ENCODE data around the gene PSPN.
"Not testable (repeated sequence)": the region's sequence is repeated elsewhere in the genome, so short reads cannot be mapped to it uniquely, and the experiment has no call there.

The PSPN gene

DNA sequence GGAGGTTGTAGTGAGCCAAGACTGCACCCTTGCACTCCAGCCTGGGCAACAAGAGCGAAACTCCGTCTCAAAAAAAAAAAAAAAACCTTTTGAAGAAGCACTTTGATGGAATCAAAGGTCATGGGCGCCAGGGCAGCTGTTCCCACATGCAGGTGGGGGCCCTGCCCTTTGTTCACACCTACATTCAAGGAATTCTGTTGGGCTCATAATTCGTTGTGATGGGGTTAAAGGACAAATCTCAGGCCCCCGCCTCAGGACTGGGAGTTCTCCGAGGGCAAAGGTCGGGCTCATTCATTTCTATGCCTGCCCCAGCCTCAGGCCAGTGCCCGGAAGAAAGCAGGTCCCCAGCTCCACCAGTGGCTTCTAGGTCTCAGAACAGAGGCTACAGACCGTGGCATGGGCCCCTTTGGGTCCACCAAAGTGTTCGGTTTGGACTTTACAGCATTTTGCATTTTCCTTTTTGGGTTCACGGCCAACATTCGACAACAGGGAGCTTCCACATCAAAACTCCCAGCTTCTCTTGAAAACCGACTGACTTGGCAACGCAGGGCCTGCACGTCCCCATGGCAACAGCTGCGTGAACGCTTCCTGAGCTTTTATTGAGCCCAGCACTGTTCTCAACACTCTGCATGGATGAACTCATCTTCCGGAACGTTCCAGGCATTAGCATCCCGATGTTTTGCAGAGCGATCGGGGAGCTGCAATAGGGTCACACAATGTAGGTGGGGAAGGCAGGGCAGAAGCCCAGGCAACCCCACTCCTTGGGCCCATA, 27.3 kb upstream of the PSPN start:
- DNase-seq (ENCODE audit: low read depth), result peak; percentile 60

DNA sequence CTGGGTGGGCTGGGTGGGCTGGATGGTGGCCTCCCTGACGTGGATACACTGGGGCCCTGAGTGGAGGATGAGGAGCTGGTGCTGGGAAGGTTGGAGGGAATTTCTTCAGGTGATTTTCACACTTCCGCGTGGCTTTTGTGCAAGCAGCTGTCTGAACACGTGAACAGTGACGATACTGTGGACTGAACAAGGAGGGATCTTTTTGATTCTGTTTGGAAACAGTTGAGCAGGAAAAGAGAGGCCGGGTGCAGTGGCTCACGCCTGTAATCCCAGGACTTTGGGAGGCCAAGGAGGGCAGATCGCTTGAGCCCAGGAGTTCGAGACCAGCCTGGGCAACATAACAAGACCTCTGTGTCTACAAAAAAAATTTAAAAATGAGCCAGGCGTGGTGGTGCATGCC, 26.3 kb upstream of the PSPN start:
- DNase-seq (ENCODE audit: low read depth), result no peak

DNA sequence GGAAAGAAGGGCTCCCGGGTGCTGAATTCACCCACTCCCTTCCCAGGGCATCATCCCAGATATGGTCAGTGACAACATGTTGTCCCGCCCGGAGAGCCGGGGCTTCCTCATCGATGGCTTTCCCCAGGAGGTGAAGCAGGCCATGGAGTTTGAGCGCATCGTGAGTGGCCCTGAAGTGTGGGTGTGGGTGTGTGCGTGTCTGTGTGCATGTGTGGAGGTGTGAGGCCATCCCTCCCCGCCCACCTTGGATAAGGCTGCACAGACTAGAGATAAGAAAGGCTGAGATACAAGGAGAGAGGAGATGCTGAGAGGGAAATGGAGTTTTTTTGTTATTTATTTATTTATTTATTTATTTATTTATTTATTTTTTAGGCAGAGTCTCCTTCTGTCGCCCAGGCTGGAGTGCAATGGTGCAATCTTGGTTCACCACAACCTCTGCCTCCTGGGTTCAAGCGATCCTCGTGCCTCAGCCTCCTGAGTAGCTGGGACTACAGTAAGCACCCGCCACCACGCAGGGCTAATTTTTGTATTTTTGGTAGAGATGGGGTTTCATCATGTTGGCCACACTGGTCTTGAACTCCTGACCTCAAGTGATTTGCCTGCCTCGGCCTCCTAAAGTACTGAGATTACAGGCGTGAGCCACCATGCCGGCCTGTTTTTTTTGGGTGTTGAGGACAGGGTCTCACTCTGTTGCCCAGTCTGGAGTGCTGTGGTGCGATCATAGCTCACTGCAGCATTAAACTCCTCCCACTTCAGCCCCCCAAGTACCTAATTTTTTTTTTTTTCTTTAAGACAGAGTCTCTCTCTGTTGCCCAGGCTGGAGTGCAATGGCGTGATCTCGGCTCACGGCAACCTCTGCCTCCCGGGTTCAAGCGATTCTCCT, 24.6 kb upstream of the PSPN start:
- DNase-seq (ENCODE audit: low read depth), result not testable (repeated sequence)

DNA sequence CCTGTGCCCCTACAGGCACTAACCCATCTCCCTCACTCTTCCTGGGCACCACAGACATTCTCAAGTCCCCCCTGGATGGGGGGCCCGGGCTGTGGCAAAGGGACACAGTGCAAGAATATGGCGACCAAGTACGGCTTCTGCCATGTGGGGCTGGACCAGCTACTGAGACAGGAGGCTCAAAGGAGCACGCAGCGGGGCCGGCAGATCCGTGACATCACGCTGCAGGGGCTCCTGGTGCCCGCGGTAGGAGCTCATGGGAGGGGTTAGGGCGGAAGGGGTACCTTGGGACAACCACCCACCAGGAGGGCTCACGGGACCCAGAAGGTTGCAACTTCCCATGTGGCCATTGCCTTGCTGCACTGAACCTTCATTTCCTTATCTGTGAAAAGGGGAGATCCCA, 20.6 kb upstream of the PSPN start:
- DNase-seq (ENCODE audit: low read depth), result no peak

DNA sequence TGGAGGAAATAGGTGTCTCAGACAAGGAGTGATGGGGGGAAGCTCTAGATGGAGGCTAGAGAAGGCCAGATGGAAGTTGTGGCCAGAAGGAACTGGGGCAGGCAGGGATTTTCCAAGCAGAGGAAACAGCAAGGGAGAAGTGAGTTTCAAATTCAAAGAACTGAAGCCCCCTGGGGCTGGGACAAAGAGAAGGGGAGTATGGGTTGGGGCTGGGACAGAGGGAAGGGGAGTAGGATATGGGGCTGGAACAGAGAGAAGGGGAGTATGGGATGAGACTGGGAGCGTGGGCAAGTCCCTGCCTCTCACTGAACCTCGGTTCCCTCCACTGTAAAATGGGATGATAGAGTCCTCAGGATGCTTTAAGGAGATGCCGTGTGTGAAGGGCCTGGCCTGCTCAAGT, 19.1 kb upstream of the PSPN start:
- no peak for DNase-seq (ENCODE audit: low read depth)

DNA sequence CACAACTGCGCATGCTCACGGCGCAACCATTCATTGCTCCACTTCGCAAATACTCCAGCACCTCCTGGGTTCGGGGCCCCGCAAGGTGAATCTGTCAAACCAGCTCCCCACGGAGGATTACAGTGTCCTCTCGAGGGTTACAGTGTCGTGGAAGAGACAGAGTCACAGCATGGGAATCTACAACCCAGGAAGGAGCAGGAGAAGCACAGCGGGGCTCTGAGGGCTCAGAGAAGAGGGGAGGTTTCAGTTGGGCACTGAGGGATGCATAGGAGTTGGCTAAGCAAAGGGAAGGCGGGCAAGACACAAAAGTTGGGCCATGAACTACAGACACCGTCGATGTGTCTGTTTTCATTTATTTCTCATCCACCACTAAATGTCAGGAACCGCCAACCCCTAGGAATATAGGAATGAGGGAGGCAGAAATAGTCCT, 18.3 kb upstream of the PSPN start:
- no peak for DNase-seq (ENCODE audit: low read depth)

DNA sequence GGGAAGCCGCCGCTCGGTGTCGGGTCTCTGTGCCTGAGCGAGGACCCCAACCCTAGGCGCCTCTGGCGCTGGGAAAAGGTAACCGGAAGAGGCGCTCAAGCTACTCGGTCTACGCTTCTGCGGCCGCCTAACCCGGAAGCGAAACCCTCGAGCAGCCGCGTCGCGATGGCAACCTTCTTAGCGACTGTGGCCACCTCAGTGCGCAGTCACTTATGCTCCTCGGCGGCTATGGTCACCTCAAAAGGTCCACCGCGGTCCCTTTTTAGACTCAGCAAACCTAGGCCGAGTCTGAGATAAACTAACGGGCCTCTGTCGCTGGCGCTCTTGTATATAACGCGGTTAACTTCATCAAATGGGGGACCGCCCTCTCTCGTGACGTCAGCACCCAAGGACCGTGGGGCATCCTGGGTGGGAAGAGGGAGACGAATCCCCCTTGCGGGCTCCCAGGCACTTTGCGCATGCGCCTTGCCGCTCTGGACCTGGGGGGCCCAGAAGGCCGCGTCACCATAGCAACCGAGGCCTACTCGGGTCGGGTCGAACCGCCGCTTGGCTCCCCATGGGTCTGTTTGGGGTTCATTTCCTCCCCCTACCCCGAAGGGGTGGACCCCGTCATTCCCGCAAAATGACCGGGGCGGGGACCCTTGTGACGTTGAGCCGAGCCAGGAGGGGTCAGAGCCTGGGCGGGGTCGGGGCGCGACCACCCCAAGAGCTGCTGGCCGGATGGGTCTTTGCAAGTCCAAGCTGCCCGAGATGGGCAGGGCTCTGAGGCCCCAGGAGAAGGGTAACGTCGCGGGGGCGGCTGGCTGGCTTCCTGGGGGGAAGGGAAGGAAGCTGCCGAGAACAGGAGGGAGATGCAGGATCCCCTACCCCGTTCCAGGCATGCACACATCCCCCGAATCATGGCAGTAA, 17.6 kb upstream of the PSPN start, which contains the start of gene GTF2F1:
Gene GTF2F1, minus strand, starts transcription at position 91 of the 909 bp plus-strand sequence. CDS start 169 bp downstream, outside the sequence.
- peak; percentile 78 for DNase-seq (ENCODE audit: low read depth)

DNA sequence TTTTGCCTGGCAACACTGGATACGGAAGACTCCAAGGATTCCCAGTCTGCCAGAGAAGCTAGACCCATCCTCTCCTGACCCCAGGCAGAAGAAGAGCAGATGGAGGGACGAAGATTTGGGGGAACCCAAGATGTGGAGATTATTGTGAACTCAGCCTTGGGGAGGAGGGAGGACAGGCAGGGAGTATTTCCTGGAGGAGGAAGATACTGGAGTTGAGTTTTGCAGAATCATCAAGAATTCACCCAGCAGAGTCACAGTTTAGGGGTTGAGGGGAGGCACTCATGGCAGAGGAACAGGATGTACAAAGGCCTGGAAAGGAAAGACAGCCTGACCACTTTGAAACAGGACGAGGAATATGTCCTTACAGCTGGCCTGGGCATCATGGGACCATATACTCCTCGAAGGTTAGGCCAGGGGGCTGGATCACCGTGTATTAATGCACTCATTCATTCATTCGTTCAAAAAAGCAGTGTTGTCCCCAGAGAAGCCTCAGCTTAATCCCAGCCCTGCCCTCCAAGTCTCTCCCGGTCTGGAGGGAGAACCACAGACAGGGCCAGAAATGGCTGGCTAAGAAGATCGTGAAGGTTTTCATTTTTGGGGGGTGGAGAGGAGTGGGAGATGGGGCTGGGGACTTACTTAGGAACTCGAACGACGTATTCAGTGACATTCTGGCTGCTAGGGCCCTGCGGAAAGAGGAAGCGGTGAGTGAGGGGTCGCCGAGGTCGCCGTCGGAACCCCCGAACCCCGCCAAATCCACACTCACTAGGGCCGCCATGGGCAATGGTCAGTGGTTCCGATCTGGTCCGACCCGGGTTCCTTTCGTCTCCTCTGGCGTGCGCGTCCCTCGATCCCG, 16.7 kb upstream of the PSPN start:
- DNase-seq (ENCODE audit: low read depth), result no peak

DNA sequence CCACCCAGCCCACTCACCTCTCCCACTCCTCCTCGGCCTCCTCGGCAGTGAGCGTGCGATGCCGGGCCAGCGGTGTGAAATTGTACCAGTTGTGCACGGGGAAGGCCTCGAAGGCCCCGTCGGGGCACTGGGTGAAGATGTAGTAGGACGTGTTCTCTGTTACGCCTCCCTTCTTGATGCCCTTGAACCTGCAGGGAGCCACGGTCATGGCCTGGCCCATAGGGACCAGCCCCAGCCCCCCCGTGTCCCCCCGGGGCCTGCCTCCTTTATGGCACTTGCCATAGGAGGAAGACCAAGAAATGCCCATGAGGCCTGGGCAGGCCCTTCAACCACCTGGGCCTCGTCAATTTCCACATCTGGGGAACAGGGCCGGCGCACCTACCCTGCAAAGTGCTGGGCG, 11.6 kb upstream of the PSPN start:
- DNase-seq (ENCODE audit: low read depth), result no peak

DNA sequence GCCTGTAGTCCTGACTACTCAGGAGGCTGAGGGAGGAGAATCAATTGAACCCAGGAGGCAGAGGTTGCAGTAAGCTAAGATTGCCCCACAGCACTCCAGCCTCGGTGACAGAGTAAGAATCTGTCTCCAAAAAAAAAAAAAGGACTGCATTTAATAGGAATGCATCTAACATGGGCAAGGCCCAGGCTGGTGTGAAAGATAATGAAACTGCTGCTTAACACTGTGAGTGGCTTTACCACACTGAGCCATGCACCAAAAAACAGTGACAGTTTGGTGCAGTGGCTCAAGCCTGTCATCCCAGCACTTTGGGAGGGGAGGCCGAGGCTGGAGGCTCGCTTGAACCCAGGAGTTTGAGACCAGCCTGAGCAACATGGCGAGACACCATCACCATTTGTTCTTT, 8.6 kb upstream of the PSPN start:
- no peak for DNase-seq (ENCODE audit: low read depth)

DNA sequence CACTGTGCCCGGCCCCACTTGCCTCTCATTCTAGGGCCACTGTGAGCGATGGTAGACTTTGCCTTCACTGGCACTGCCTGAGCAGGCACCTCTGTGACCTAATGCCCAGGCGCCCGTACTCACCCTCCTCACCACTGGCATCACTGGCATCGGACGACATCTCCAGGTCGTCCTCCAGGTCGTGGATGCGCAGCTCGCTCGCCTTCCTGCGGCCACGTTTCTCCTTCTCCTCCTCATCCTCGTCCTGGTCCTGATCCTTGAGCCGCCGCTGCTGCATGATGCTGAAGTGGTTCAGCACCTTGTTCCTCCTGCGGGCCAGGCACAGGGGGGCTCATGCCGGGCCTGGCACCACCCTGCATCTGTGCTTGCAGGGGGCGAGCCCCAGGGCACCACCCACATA, 7.5 kb upstream of the PSPN start:
- DNase-seq (ENCODE audit: low read depth), result no peak

DNA sequence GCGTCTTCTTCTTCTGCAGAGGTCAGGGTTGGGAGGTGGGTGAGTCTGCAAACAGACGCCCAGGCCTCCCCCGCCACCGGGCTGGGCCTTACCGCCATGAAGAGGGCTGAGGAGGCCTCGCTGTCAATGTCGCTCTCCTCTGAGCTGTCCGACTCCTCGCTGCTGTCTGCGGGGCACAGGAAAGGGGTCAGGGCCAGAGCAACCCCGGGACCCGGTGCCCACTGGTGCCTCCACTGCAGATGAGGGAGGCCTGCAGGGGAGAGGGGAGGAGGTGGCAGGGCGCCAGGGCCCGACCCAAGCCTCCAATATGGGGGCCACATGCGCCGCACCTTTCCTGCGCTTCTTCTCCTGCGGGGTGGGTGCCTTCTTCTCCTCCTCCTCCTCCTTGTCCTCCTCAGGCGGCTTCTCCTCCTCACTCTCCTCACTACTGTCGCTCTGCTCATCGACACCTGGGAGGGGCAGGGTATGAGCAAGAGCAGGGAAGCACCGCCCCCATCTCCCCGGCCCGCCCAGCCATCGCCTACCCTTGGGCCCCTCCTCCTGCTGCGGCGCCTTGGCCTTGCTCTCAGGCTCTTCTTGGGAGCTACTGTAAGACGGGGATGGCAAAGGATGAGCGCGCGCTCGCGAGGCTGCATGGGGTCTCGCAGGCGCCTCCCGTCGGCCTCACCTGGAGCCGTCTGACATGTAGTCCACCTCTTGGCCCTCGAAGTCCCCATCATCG, 5.5 kb upstream of the PSPN start:
- no peak for DNase-seq (ENCODE audit: low read depth)

DNA sequence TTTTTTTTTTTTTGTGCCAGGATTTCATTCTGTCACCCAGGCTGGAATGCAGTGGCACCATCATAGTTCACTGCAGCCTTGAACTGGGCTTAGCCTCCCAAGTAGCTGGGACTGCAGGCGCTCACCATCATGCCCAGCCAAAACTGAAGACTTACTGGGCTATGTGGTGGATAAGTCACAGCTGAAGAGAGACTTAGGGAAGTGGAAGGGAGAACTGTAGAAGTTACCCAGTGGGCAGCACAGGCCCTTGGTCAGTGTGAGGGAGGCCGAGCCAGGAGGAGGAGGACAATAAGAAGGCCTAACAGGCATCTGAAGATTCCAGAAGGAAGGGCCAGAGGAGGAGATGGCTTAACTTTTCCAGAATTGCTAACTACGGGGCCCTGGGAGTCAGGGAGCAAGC, 4.0 kb upstream of the PSPN start:
- no peak for DNase-seq (ENCODE audit: low read depth)

DNA sequence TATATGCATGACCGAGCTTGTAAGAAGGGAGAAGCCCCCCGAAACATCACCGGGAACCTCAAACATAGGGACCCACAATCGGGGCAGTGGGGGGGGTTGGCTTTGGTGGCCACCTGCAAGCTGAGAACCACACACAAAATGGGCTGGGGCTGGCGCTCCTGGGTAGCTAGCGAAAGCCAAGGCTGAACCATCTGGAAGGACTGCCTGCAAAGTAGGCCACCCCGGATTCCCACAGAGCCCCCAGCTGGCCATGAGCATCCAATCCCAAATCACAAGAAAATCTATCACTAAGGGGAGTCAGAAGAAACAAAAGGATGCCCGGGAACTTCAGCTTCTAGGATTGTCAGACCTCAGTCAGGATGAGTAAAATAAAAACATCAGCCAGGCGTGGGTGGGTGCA, 2.8 kb upstream of the PSPN start:
- DNase-seq (ENCODE audit: low read depth), result no peak

DNA sequence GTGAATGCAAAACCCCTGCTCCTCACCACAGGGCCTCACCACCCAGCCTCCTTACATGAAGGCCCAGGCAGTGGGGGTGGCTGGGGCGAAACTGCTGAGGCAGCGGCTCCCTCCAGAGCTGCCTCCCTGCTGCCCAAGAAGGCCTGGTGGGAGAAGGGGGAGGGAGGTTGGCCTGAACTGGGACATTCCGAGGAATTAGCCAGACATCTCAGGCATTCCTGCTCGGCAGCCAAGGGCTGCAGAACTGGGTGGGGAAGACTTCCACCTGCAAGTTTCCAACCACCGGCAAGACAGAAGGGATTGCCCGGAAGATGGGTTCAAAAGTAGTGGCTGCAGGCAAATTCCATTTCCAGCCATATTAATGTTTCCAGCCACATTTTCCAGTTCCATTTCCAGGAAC, 2.3 kb upstream of the PSPN start:
- peak; percentile 31 for DNase-seq (ENCODE audit: low read depth)

DNA sequence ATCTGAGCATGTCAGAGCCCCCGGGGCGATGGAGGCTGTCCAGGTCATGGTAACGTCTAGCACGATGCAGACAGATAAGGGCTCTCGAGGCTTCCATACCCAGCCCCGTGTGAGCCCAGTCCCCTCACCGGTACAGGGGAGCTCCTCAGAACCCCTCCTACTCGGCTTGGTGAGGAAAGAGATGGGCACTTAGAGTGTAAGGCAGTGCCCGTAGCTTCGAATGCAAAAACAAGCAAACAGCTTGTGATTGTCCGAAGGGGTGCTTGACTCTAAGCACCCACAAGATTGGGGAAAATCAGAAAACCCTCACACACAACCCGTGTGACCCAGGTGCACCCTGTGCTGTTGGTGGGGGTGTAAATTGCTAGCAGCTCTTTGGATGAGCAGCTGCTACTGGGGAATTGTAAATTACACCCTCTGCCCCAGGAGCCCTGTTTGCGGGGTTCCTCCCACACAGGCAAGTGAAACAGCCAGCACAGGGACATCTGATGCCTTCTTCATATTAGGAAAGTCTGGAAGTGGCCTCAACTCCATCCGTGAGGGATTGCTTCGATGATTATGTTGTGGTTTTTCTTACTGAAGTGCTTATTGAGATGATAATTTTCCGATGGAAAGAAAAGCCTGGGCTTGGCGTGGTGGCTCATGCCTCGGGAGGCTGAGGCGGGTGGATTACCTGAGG, 918 bp upstream of the PSPN start:
- DNase-seq (ENCODE audit: low read depth), result no peak

DNA sequence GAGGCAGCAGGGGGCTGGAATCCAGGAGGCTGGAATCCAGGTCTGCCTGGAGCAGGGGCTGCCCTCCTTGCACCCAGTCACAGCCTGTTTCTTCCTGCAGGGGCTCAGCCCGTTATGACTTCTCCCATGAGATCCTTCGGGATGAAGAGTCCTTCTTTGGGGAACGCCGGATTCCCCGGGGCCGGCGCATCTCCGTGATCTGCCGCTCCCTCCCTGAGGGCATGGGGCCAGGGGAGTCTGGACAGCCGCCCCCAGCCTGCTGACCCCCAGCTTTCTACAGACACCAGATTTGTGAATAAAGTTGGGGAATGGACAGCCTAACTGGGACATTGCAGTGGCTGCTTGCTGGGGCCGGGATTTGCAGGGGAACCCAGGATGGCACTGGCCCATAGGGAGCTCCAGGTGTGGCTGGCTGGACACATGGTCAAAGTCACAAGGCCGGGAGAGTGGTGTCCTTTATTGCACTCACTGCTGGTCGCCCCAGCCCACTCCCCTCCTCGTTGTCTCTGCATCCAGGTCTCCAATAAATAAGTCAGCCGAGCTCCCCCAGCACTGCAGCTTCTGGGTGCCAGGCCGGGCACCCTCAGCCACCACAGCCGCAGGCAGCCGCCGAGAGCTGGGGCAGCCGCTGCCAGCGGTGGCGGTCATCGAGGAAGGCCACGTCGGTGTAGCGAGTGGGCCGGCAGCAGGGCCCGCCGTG, 872 bp downstream of the PSPN start:
- DNase-seq (ENCODE audit: low read depth), result no peak

DNA sequence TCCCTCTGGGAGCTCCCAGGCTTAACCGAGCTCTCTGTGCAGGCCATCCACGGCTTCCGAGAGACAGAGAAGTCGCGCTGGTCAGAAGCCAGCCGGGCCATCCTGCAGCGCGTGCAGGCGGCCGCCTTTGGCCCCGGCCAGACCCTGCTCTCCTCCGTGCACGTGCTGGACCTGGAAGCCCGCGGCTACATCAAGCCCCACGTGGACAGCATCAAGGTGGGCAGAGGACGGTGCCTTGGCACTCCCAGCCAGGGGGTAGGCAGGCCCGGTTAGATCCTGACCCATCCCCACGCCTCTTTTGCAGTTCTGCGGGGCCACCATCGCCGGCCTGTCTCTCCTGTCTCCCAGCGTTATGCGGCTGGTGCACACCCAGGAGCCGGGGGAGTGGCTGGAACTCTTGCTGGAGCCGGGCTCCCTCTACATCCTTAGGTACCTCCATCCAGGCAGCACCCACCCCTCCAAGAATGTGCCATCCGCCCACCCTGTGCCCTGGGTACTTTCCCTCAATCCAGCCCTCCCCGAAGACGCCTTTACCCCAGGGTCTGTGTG, 1.5 kb downstream of the PSPN start:
- DNase-seq (ENCODE audit: low read depth), result no peak

DNA sequence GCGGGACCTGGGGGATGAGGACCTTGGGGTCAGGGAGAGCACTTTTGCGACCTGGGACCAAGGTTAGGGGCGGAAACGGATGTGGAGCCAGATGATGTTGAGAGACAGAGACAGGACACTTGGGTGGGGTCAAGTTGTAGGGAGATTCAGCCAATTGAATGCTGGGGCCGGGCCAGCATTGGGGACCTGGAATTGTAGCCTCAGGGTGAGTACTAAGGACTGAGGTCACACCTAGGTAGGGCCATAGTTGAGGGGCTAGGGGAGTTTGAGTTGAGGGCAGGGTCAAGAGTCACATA, 2.0 kb downstream of the PSPN start:
- DNase-seq (ENCODE audit: low read depth), result no peak
